Duodenal mucosa (tissue), 2 donors: ENCODE data around the gene PRDM7.

Source experiments
- H3K27ac ChIP-seq: one replicate; pipeline ENCODE4 v1.7.0; 2013; ENCODE audit warnings: low read depth, low read length
- H3K27me3 ChIP-seq, 2 donors: one replicate each; pipeline ENCODE4 v1.7.0; 2013; ENCODE audit warnings: low read length in 2 of 2, control low read depth in 1 of 2; ENCODE audit not compliant: insufficient read depth in 2 of 2, control insufficient read depth in 1 of 2
- H3K36me3 ChIP-seq, 2 donors: one replicate each; pipeline ENCODE4 v1.7.0; 2013; ENCODE audit warnings: low read length in 2 of 2, control low read depth in 1 of 2; ENCODE audit not compliant: insufficient read depth in 2 of 2, control insufficient read depth in 1 of 2
- H3K4me1 ChIP-seq, 2 donors: one replicate each; pipeline ENCODE4 v1.7.0; 2013; ENCODE audit warnings: low read length in 2 of 2, control low read depth in 1 of 2; ENCODE audit not compliant: insufficient read depth in 2 of 2, control insufficient read depth in 1 of 2
- H3K4me3 ChIP-seq, 2 donors: one replicate each; pipeline ENCODE4 v1.7.0; 2013; ENCODE audit warnings: low read length in 2 of 2, low read depth in 1 of 2
- H3K9ac ChIP-seq, 2 donors: one replicate each; pipeline ENCODE4 v1.7.0; 2013; ENCODE audit warnings: low read length in 2 of 2, low read depth in 1 of 2
- H3K9me3 ChIP-seq, 2 donors: one replicate each; pipeline ENCODE4 v1.7.0; 2013; ENCODE audit warnings: low read length in 2 of 2, control low read depth in 1 of 2; ENCODE audit not compliant: control insufficient read depth in 1 of 2

PRDM7 gene

GRCh38 chr16:90048737-90049330 is 28.3 kb downstream of the PRDM7 start:
- no peak overlapping the region for H3K4me3 ChIP-seq
- peaks cover 7 to 14% of the 10 kb centered on the region in 2 donors for H3K4me1 ChIP-seq
- H3K9ac ChIP-seq, result no peak overlapping the region
- H3K27me3 ChIP-seq, result no peaks in the 10 kb centered on the region
- peaks cover 0 to 4% of the 10 kb centered on the region in 2 donors for H3K9me3 ChIP-seq
- no peak overlapping the region for H3K27ac ChIP-seq
- H3K36me3 ChIP-seq, result no peaks in the 10 kb centered on the region

GRCh38 chr16:90048347-90048722 is 28.8 kb downstream of the PRDM7 start:
- no peak overlapping the region for H3K4me3 ChIP-seq
- peaks cover 0 to 4% of the 10 kb centered on the region in 2 donors for H3K9me3 ChIP-seq
- H3K27ac ChIP-seq, result no peak overlapping the region
- H3K27me3 ChIP-seq, result no peaks in the 10 kb centered on the region
- H3K4me1 ChIP-seq, result peaks cover 7 to 15% of the 10 kb centered on the region in 2 donors
- H3K36me3 ChIP-seq, result peaks cover 0 to 3% of the 10 kb centered on the region in 2 donors
- no peak overlapping the region for H3K9ac ChIP-seq

GRCh38 chr16:90047714-90048346 is 29.3 kb downstream of the PRDM7 start:
- Histone ChIP-seq H3K36me3 (peaks cover 0 to 9% of the 10 kb centered on the region in 2 donors), H3K27ac (no peak overlapping the region), H3K27me3 (no peaks in the 10 kb centered on the region), H3K4me3 (peak overlapping the region; percentile 51 to 63), H3K9me3 (no peaks in the 10 kb centered on the region), H3K9ac (no peak overlapping the region), H3K4me1 (peaks cover 7 to 15% of the 10 kb centered on the region in 2 donors)

GRCh38 chr16:90046971-90047713 is 30.0 kb downstream of the PRDM7 start:
- Histone ChIP-seq H3K36me3 (peaks cover 0 to 15% of the 10 kb centered on the region in 2 donors), H3K4me1 (peaks cover 7 to 15% of the 10 kb centered on the region in 2 donors), H3K27ac (no peak overlapping the region), H3K9me3 (no peaks in the 10 kb centered on the region), H3K27me3 (no peaks in the 10 kb centered on the region), H3K4me3 (peak overlapping the region; percentile 51 to 63), H3K9ac (peak overlapping the region; percentile 18 to 32)

GRCh38 chr16:90046122-90046970 is 30.8 kb downstream of the PRDM7 start:
- Histone ChIP-seq H3K9me3 (no peaks in the 10 kb centered on the region), H3K4me3 (peak overlapping the region; percentile 51 to 63), H3K36me3 (peaks cover 0 to 15% of the 10 kb centered on the region in 2 donors), H3K4me1 (peaks cover 7 to 15% of the 10 kb centered on the region in 2 donors), H3K27me3 (no peaks in the 10 kb centered on the region), H3K27ac (no peak overlapping the region), H3K9ac (peak overlapping the region in 1 of 2 donors; percentile 18)

GRCh38 chr16:90044111-90044551 is 33.0 kb downstream of the PRDM7 start:
- Histone ChIP-seq H3K36me3 (peaks cover 3 to 26% of the 10 kb centered on the region in 2 donors), H3K4me1 (peaks cover 7 to 15% of the 10 kb centered on the region in 2 donors), H3K27me3 (no peaks in the 10 kb centered on the region), H3K9me3 (no peaks in the 10 kb centered on the region), H3K9ac (no peak overlapping the region), H3K4me3 (no peak overlapping the region), H3K27ac (no peak overlapping the region)

- no peak overlapping the region for H3K9ac ChIP-seq
- peaks cover 7 to 15% of the 10 kb centered on the region in 2 donors for H3K4me1 ChIP-seq
- H3K4me3 ChIP-seq, result no peak overlapping the region
- no peaks in the 10 kb centered on the region for H3K9me3 ChIP-seq
- no peak overlapping the region for H3K27ac ChIP-seq
- H3K27me3 ChIP-seq, result no peaks in the 10 kb centered on the region
- peaks cover 3 to 32% of the 10 kb centered on the region in 2 donors for H3K36me3 ChIP-seq
Measured at GRCh38 chr16:90043526-90043925, 33.6 kb downstream of the PRDM7 start.

GRCh38 chr16:90042946-90043514 is 34.1 kb downstream of the PRDM7 start:
- H3K9ac ChIP-seq, result no peak overlapping the region
- peaks cover 3 to 37% of the 10 kb centered on the region in 2 donors for H3K36me3 ChIP-seq
- H3K27ac ChIP-seq, result no peak overlapping the region

GRCh38 chr16:90041896-90042473 is 35.1 kb downstream of the PRDM7 start:
- Histone ChIP-seq H3K36me3 (peaks cover 6 to 47% of the 10 kb centered on the region in 2 donors), H3K4me3 (no peak overlapping the region), H3K27ac (no peak overlapping the region), H3K9me3 (no peaks in the 10 kb centered on the region), H3K27me3 (no peaks in the 10 kb centered on the region), H3K4me1 (peaks cover 5 to 10% of the 10 kb centered on the region in 2 donors), H3K9ac (no peak overlapping the region)

More at GRCh38 chr16:90042946-90043514, 34.1 kb downstream of the PRDM7 start:
- Histone ChIP-seq H3K27me3 (no peaks in the 10 kb centered on the region), H3K9me3 (no peaks in the 10 kb centered on the region), H3K4me3 (no peak overlapping the region), H3K4me1 (peaks cover 7 to 15% of the 10 kb centered on the region in 2 donors)
